A673 (cell line): ENCODE results near the gene RBBP8. TPM values are rescaled to one million over a fixed set of nuclear protein-coding genes. Genes with fewer than 3 reads are reported as not detected.

Experiments used
- BruUV-seq: library from RNA; stranded (reverse); fragments of 400-500 nt; replicated peaks from 2 replicates; lab custom pipeline; 2021; lab: Mats Ljungman, UMichigan
- CTCF ChIA-PET: fragments of 300-600 bp; sonication (Branson Sonifier 250); formaldehyde crosslinking; loops from one replicate; lab custom pipeline; 2022; ENCODE audit warnings: antibody characterized with exemption; lab: Charles Lee
- POLR2A ChIA-PET: fragments of 300-600 bp; sonication (Branson Sonifier 250); formaldehyde crosslinking; loops from one replicate; lab custom pipeline; 2022; ENCODE audit warnings: antibody characterized with exemption; ENCODE audit not compliant: low non-redundant PET; lab: Charles Lee
- DNase-seq: peaks from one replicate; pipeline ENCODE4 v3.0.0-alpha.2; 2015; ENCODE audit warnings: low spot score
- H3K27ac ChIP-seq: fragments of 200-600 bp; sonication (generic); 2 replicates; pipeline ENCODE4 v1.5.1; 2016; ENCODE audit warnings: mixed run types, low read depth, mild to moderate bottlenecking, mixed read lengths, antibody characterized with exemption, low read length; ENCODE audit not compliant: poor library complexity, severe bottlenecking
- H3K27me3 ChIP-seq: fragments of 200-600 bp; sonication (generic); replicated peaks from 2 replicates; pipeline ENCODE4 v1.6.1; 2017; ENCODE audit warnings: mixed run types, low read depth, mild to moderate bottlenecking, mixed read lengths, antibody characterized with exemption, low read length; ENCODE audit not compliant: insufficient read depth, poor library complexity
- H3K36me3 ChIP-seq: fragments of 200-600 bp; sonication (generic); 2 replicates; pipeline ENCODE4 v1.6.1; 2016; ENCODE audit warnings: mixed run types, mild to moderate bottlenecking, mixed read lengths, antibody characterized with exemption, low read length; ENCODE audit not compliant: insufficient read depth, poor library complexity, severe bottlenecking
- H3K4me1 ChIP-seq: fragments of 200-600 bp; sonication (generic); 2 replicates; pipeline ENCODE4 v1.6.1; 2017; ENCODE audit warnings: mixed run types, mild to moderate bottlenecking, mixed read lengths, antibody characterized with exemption, low read length; ENCODE audit not compliant: insufficient read depth, poor library complexity, severe bottlenecking
- H3K4me3 ChIP-seq: fragments of 200-600 bp; sonication (generic); 2 replicates; pipeline ENCODE4 v1.5.1; 2016; ENCODE audit warnings: low read depth, mixed run types, mild to moderate bottlenecking, mixed read lengths, low read length; ENCODE audit not compliant: poor library complexity, severe bottlenecking
- H3K9me3 ChIP-seq: fragments of 200-600 bp; sonication (generic); 2 replicates; pipeline ENCODE4 v1.6.1; 2016; ENCODE audit warnings: mixed run types, low read depth, mild to moderate bottlenecking, mixed read lengths, antibody characterized with exemption, low read length; ENCODE audit not compliant: poor library complexity, severe bottlenecking
- CTCF ChIP-seq: fragments of 300-800, 200-600 bp; sonication (generic); conservative IDR thresholded peaks from 2 replicates; pipeline ENCODE4 v1.5.1; 2017; ENCODE audit warnings: low read depth, mild to moderate bottlenecking, antibody characterized with exemption, low read length, moderate library complexity, mixed read lengths
- EZH2 ChIP-seq: fragments of 200-600 bp; sonication (generic); IDR thresholded peaks from 2 replicates; pipeline ENCODE4 v1.6.1; 2017; ENCODE audit warnings: borderline replicate concordance, low read depth, mild to moderate bottlenecking, mixed read lengths, antibody characterized with exemption, low read length; ENCODE audit not compliant: poor library complexity, severe bottlenecking
- intact Hi-C: fragments of 100-400 bp; cut with micrococcal nuclease; formaldehyde crosslinking; loops from one replicate; pipeline ENCODE4 v1.10.0; 2022; ENCODE audit not compliant: unreplicated experiment
- total RNA-seq: library from RNA; stranded (reverse); gene quantifications from 2 replicates; pipeline ENCODE4 v1.2.3, GENCODE V29; 2021

RBBP8 gene
- total RNA-seq, 1 experiment from 2014 or later, result 88.2 TPM

DNA sequence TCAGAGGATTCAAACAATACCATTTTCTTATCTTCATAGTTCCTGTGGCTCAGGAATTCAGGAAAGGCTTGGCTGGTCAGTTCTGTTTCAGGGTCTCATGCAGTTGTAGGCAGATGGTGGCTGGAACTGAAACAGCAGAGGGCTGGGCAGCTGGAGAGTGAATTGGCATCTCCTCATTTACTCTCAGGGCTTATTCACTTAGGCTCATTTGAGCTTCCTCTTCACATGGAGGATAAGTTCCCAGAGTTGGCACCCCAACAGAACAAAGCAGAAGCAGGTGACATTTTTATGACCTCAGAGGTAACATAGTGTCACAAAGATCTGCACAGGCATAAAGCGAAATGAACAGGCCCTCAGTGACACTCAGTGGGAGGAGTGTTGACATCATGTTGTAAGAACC lies 66.1 kb downstream of the RBBP8 start:
- POLR2A ChIA-PET, result no interaction called here
- CTCF ChIA-PET, result no interaction called here
- Histone ChIP-seq H3K27me3 (no peaks in the 10 kb centered on the region), H3K36me3 (peaks cover 16% of the 10 kb centered on the region), H3K4me1 (no peaks in the 10 kb centered on the region), H3K4me3 (no peak overlapping the region), H3K27ac (no peak overlapping the region), H3K9me3 (no peaks in the 10 kb centered on the region)
- intact Hi-C loops, result no loop called here
- no peak for DNase-seq
- BruUV-seq, result no TSS peak
- TF ChIP-seq CTCF, result no peak
- no peak for TF ChIP-seq EZH2

- BruUV-seq, result no TSS peak
- intact Hi-C loops, result no loop called here
- ChIA-PET POLR2A (no interaction called here), CTCF (no interaction called here)
- no peaks in the 10 kb centered on the region for H3K4me1 ChIP-seq
- H3K36me3 ChIP-seq, result peaks cover 16% of the 10 kb centered on the region
- no peak overlapping the region for H3K4me3 ChIP-seq
- H3K27ac ChIP-seq, result no peak overlapping the region
- no peak for DNase-seq
- TF ChIP-seq EZH2 (no peak), CTCF (no peak)
- no peaks in the 10 kb centered on the region for H3K27me3 ChIP-seq
- H3K9me3 ChIP-seq, result no peaks in the 10 kb centered on the region
Measured at GRCh38 chr18:22999647-23000046, 66.5 kb downstream of the RBBP8 start.

GRCh38 chr18:23003289-23003688 lies 70.2 kb downstream of the RBBP8 start:
- Histone ChIP-seq H3K36me3 (peaks cover 16% of the 10 kb centered on the region), H3K27ac (no peak overlapping the region), H3K27me3 (no peaks in the 10 kb centered on the region), H3K4me1 (no peaks in the 10 kb centered on the region), H3K4me3 (no peak overlapping the region), H3K9me3 (no peaks in the 10 kb centered on the region)
- CTCF ChIA-PET, result no interaction called here
- no TSS peak for BruUV-seq
- TF ChIP-seq EZH2, result no peak
- TF ChIP-seq CTCF, result no peak
- POLR2A ChIA-PET, result no interaction called here
- intact Hi-C loops, result no loop called here
- DNase-seq, result no peak
